GM12878 (cell line): Measurements from ENCODE around the gene PRICKLE3.
"Not testable (repeated sequence)": the region's sequence is repeated elsewhere in the genome, so short reads cannot be mapped to it uniquely, and the experiment has no call there.

Experiments
- CREB1 ChIP-seq: IDR thresholded peaks from 2 replicates; pipeline ENCODE4 v1.6.1; 2012; ENCODE audit warnings: low read depth, mild to moderate bottlenecking, inconsistent platforms
- CTCF ChIP-seq, 3 experiments: IDR thresholded peaks in 2 of 3; conservative IDR thresholded peaks in 1 of 3; 2 replicates each; pipeline ENCODE4 v1.5.1; 2011; ENCODE audit warnings: low read depth in 3 of 3, low read length in 3 of 3, mild to moderate bottlenecking in 3 of 3, control low read depth in 2 of 3, moderate library complexity in 2 of 3, inconsistent platforms in 1 of 3, mixed read lengths in 1 of 3; ENCODE audit not compliant: control insufficient read depth in 2 of 3, insufficient read depth in 1 of 3; ENCODE audit errors: extremely low read depth in 1 of 3
- HDAC2 ChIP-seq: fragments of 200-600 bp; sonication (generic); IDR thresholded peaks from 2 replicates; pipeline ENCODE4 v1.6.1; 2017
- NFIC ChIP-seq: IDR thresholded peaks from 2 replicates; pipeline ENCODE4 v1.6.1; 2012; ENCODE audit warnings: low read depth, mild to moderate bottlenecking, inconsistent platforms, low read length, moderate library complexity
- POLR2AphosphoS5 ChIP-seq: IDR thresholded peaks from 2 replicates; pipeline ENCODE4 v1.6.1; 2011; ENCODE audit warnings: mild to moderate bottlenecking, low read length, inconsistent platforms
- RBBP5 ChIP-seq: fragments of 200-600 bp; sonication (generic); conservative IDR thresholded peaks from 2 replicates; pipeline ENCODE4 v1.6.1; 2016

- not testable (repeated sequence) for TF ChIP-seq CTCF (IDR thresholded peaks at IDR 0.05 in 2 of 3, conservative IDR thresholded peaks at IDR 0.05 in 1 of 3; ENCODE audit: control insufficient read depth in 2 of 3, extremely low read depth in 1 of 3, insufficient read depth in 1 of 3, low read depth in 3 of 3, low read length in 3 of 3); HDAC2; CREB1; POLR2AphosphoS5; RBBP5; NFIC
Measured at GRCh38 chrX:49127742-49128258, 58.4 kb downstream of the PRICKLE3 start.
